Karpas-422 (cell line): ENCODE results near the gene OSGIN1. TPM values are rescaled to one million over a fixed set of nuclear protein-coding genes. Genes with fewer than 3 reads are reported as not detected.

Experiments
- DNase-seq: peaks from one replicate; pipeline ENCODE4 v3.0.0-alpha.2; 2015
- H2AFZ ChIP-seq: fragments of 200-600 bp; sonication (generic); 2 replicates; pipeline ENCODE4 v1.6.1; 2014; ENCODE audit warnings: antibody characterized with exemption, low read length, mixed read lengths
- H3K27ac ChIP-seq: fragments of 200-600 bp; sonication (generic); 2 replicates; pipeline ENCODE4 v1.5.1; 2014; ENCODE audit warnings: mild to moderate bottlenecking, low read length, moderate library complexity
- H3K27me3 ChIP-seq: fragments of 200-600 bp; sonication (generic); 2 replicates; pipeline ENCODE4 v1.6.1; 2014; ENCODE audit warnings: low read length, mixed read lengths
- H3K36me3 ChIP-seq: fragments of 200-600 bp; sonication (generic); 2 replicates; pipeline ENCODE4 v1.6.1; 2014; ENCODE audit warnings: low read length, mixed read lengths; ENCODE audit not compliant: insufficient read depth
- H3K4me1 ChIP-seq: fragments of 200-600 bp; sonication (generic); 2 replicates; pipeline ENCODE4 v1.6.1; 2014; ENCODE audit warnings: mild to moderate bottlenecking, low read length, mixed read lengths
- H3K4me2 ChIP-seq: fragments of 200-600 bp; sonication (generic); 2 replicates; pipeline ENCODE4 v1.6.1; 2014; ENCODE audit warnings: low read length, low read depth, mild to moderate bottlenecking; ENCODE audit not compliant: poor library complexity, severe bottlenecking
- H3K4me3 ChIP-seq: fragments of 200-600 bp; sonication (generic); 2 replicates; pipeline ENCODE4 v1.5.1; 2014; ENCODE audit warnings: mild to moderate bottlenecking, antibody characterized with exemption, low read length, mixed read lengths
- H3K79me2 ChIP-seq: fragments of 200-600 bp; sonication (generic); 2 replicates; pipeline ENCODE4 v1.6.1; 2014; ENCODE audit warnings: mild to moderate bottlenecking, low read length, mixed read lengths
- H3K9ac ChIP-seq: fragments of 200-600 bp; sonication (generic); 2 replicates; pipeline ENCODE4 v1.6.0; 2014; ENCODE audit warnings: low read length
- H3K9me2 ChIP-seq: fragments of 200-600 bp; sonication (generic), shearing (Covaris generic); replicated peaks from 2 replicates; pipeline ENCODE4 v1.6.0; 2014; ENCODE audit warnings: mild to moderate bottlenecking, low read length, moderate library complexity; ENCODE audit not compliant: insufficient read depth
- H3K9me3 ChIP-seq: fragments of 300-700, 200-600 bp; sonication (generic); 2 replicates; pipeline ENCODE4 v1.6.1; 2014; ENCODE audit warnings: low read length, mixed read lengths
- H4K20me1 ChIP-seq: fragments of 200-600 bp; sonication (generic); 2 replicates; pipeline ENCODE4 v1.6.1; 2014; ENCODE audit warnings: mild to moderate bottlenecking, antibody characterized with exemption, low read length, low read depth; ENCODE audit not compliant: insufficient read depth
- total RNA-seq: library from RNA; depleted of rRNA; stranded (reverse); fragments of >200 nt; shearing (Covaris generic); gene quantifications from 2 replicates; pipeline ENCODE4 v1.2.3, GENCODE V29; 2014; ENCODE audit warnings: low replicate concordance

OSGIN1 gene
- total RNA-seq, 1 experiment from 2014 or later = not detected

- H3K4me2 ChIP-seq = no peak overlapping the region
- no peak for DNase-seq
- H3K4me1 ChIP-seq = no peaks in the 10 kb centered on the region
- no peaks in the 10 kb centered on the region for H3K9me2 ChIP-seq
- no peaks in the 10 kb centered on the region for H3K9me3 ChIP-seq
- no peak overlapping the region for H3K4me3 ChIP-seq
- no peak overlapping the region for H2AFZ ChIP-seq
- no peak overlapping the region for H3K9ac ChIP-seq
- no peaks in the 10 kb centered on the region for H3K36me3 ChIP-seq
- no peak overlapping the region for H3K27ac ChIP-seq
- no peaks in the 10 kb centered on the region for H3K27me3 ChIP-seq
- H4K20me1 ChIP-seq = no peaks in the 10 kb centered on the region
- H3K79me2 ChIP-seq = no peaks in the 10 kb centered on the region
Measured at GRCh38 chr16:83960521-83961249, 7.6 kb downstream of the OSGIN1 start.

GRCh38 chr16:83961591-83961990, 8.6 kb downstream of the OSGIN1 start:
- H3K9me2 ChIP-seq = no peaks in the 10 kb centered on the region
- no peaks in the 10 kb centered on the region for H3K36me3 ChIP-seq
- H3K9me3 ChIP-seq = no peaks in the 10 kb centered on the region
- H3K4me2 ChIP-seq = no peak overlapping the region
- H3K27ac ChIP-seq = no peak overlapping the region
- no peaks in the 10 kb centered on the region for H4K20me1 ChIP-seq
- H3K79me2 ChIP-seq = no peaks in the 10 kb centered on the region
- DNase-seq = no peak
- H3K9ac ChIP-seq = no peak overlapping the region
- no peak overlapping the region for H2AFZ ChIP-seq
- no peaks in the 10 kb centered on the region for H3K27me3 ChIP-seq
- H3K4me3 ChIP-seq = no peak overlapping the region
- no peaks in the 10 kb centered on the region for H3K4me1 ChIP-seq

- Histone ChIP-seq H3K4me1 (no peaks in the 10 kb centered on the region), H3K27ac (no peak overlapping the region), H3K36me3 (no peaks in the 10 kb centered on the region), H3K79me2 (no peaks in the 10 kb centered on the region), H3K27me3 (no peaks in the 10 kb centered on the region), H3K4me2 (no peak overlapping the region), H3K9ac (no peak overlapping the region), H2AFZ (no peak overlapping the region), H4K20me1 (no peaks in the 10 kb centered on the region), H3K9me3 (no peaks in the 10 kb centered on the region), H3K9me2 (no peaks in the 10 kb centered on the region), H3K4me3 (no peak overlapping the region)
- no peak for DNase-seq
Measured at GRCh38 chr16:83963277-83964119, 10.5 kb downstream of the OSGIN1 start.

GRCh38 chr16:83964684-83965443, 11.8 kb downstream of the OSGIN1 start:
- H3K79me2 ChIP-seq = no peaks in the 10 kb centered on the region
- no peaks in the 10 kb centered on the region for H3K9me3 ChIP-seq
- H3K4me1 ChIP-seq = no peaks in the 10 kb centered on the region
- no peak overlapping the region for H3K9ac ChIP-seq
- H3K4me2 ChIP-seq = no peak overlapping the region
- H3K27me3 ChIP-seq = no peaks in the 10 kb centered on the region
- H4K20me1 ChIP-seq = no peaks in the 10 kb centered on the region
- H3K27ac ChIP-seq = no peak overlapping the region
- no peak overlapping the region for H3K4me3 ChIP-seq
- no peak overlapping the region for H2AFZ ChIP-seq
- H3K9me2 ChIP-seq = no peaks in the 10 kb centered on the region
- H3K36me3 ChIP-seq = no peaks in the 10 kb centered on the region
- DNase-seq = no peak

GRCh38 chr16:83965444-83966152, 12.6 kb downstream of the OSGIN1 start:
- Histone ChIP-seq H3K36me3 (no peaks in the 10 kb centered on the region), H3K9ac (no peak overlapping the region), H3K27me3 (no peaks in the 10 kb centered on the region), H4K20me1 (no peaks in the 10 kb centered on the region), H3K4me3 (no peak overlapping the region), H3K9me2 (no peaks in the 10 kb centered on the region), H3K4me2 (no peak overlapping the region), H3K9me3 (no peaks in the 10 kb centered on the region), H2AFZ (no peak overlapping the region), H3K79me2 (no peaks in the 10 kb centered on the region), H3K27ac (no peak overlapping the region), H3K4me1 (no peaks in the 10 kb centered on the region)
- no peak for DNase-seq

- Histone ChIP-seq H4K20me1 (no peaks in the 10 kb centered on the region), H3K4me2 (no peak overlapping the region), H3K27me3 (no peaks in the 10 kb centered on the region), H3K4me1 (no peaks in the 10 kb centered on the region), H3K4me3 (no peak overlapping the region), H3K9me2 (no peaks in the 10 kb centered on the region), H3K79me2 (no peaks in the 10 kb centered on the region), H3K36me3 (no peaks in the 10 kb centered on the region), H3K9me3 (no peaks in the 10 kb centered on the region), H3K27ac (no peak overlapping the region), H3K9ac (no peak overlapping the region), H2AFZ (no peak overlapping the region)
- no peak for DNase-seq
Measured at GRCh38 chr16:83966153-83966696, 13.2 kb downstream of the OSGIN1 start.

GRCh38 chr16:83967091-83967490, 14.1 kb downstream of the OSGIN1 start:
- Histone ChIP-seq H3K9me2 (no peaks in the 10 kb centered on the region), H4K20me1 (no peaks in the 10 kb centered on the region), H3K79me2 (no peaks in the 10 kb centered on the region), H3K4me3 (no peak overlapping the region), H3K36me3 (no peaks in the 10 kb centered on the region), H3K27me3 (no peaks in the 10 kb centered on the region), H3K9ac (no peak overlapping the region), H3K9me3 (no peaks in the 10 kb centered on the region), H3K4me2 (no peak overlapping the region), H3K4me1 (no peaks in the 10 kb centered on the region), H2AFZ (no peak overlapping the region), H3K27ac (no peak overlapping the region)
- DNase-seq = no peak
